HG03571 (cell line): Measurements from ENCODE around the gene MIB1.
"Not testable (repeated sequence)": the region's sequence is repeated elsewhere in the genome, so short reads cannot be mapped to it uniquely, and the experiment has no call there.

ENCODE experiments used
- ATAC-seq: cut with Tn5 transposase; IDR thresholded peaks from one replicate; pipeline ENCODE4 v1.9.1; 2021; ENCODE audit not compliant: unreplicated experiment

Gene MIB1

DNA sequence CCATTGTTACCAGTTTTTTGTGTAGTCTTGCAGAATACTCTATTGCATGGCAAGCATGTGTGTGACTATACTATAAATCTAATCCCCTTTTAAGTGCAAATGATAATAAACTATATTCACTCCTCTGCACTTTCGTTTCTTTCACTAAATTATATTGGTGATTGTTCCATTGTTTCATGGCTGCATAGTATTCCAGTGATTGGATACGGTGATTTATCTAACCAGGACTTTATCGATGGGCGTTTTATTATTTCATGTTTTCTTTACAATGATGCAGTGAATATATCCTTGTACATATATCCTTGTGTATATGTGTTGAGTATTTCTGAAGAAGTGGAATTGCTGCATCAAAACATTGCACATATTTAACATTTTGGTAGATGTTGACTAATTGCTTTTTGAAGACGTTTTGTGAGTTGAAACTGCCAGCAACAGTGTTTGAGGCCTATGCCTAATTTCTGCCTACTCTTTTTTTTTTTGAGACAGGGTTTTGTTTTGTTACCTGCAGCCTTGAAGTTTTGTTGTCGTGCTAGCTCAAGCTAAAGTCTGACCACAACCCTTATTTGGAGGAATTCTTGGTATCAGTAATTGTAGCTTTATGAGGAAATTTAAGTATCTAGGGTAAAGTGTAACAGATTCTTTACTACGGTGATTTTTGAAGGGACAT, 2.7 kb downstream of the MIB1 start:
- ATAC-seq = no peak

GRCh38 chr18:21745231-21745630, 4.6 kb downstream of the MIB1 start:
- no peak for ATAC-seq

- no peak for ATAC-seq
Measured at GRCh38 chr18:21747268-21747667, 6.7 kb downstream of the MIB1 start.

DNA sequence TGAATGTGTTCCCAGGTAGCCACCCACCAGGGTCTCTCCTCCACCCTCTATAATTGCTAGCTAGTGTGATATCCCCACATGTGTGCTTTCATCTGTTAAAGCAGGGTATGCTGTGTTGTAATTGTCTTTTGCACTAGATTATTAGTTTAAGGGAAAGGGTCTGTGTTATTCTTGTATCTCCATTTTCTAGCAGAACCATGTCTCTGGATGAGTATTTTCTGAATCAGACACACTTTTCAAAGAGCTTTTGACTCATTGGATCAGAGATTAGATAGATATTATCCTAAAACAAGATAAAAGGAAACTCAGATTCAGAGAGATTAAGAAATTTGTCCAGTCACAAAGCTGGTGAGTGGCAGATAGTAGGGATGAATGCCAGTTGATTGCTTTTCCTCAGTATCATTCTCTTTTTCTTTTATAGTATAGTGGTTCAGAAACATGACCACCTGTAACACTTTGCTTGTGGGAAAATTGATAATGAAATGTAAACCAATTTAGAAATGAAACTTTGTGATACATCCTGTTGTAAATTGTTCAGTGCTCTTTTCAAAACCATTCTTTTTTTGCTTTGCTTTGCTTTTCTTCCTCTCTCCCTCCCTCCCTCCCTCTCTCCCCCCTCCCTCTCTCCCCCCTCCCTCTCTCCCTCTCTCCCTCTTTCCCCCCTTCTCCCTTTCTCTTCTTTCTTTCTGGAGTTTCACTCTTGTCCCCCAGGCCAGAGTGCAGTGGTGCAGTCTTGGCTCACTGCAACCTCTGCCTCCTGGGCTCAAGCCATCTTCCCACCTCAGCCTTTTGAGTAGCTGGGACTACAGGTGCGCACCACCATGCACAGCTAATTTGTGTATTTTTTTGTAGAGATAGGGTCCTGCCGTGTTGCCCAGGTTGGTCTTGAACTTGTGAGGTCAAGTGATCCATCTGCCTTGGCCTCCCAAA, 7.4 kb downstream of the MIB1 start:
- ATAC-seq = no peak

DNA sequence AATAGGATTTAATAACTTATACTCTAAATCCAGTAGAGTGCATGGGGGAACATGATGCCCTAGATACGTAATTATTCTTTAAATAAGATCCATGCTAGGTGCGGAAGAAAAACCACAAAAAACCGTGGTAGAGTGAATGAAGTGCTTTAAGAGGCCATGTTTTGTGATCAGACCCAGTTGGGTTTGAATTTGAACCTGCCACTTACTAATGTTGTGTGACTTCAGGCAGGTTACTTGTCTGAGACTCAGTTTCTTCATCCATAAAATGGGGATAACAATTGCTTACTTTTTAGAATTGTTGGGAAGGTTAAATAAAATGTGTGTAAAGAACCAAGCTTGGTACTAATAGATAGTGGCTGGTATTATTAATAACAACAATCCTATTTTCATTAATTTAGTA, 17.2 kb downstream of the MIB1 start:
- no peak for ATAC-seq

- no peak for ATAC-seq
Measured at GRCh38 chr18:21759836-21760235, 19.2 kb downstream of the MIB1 start.

DNA sequence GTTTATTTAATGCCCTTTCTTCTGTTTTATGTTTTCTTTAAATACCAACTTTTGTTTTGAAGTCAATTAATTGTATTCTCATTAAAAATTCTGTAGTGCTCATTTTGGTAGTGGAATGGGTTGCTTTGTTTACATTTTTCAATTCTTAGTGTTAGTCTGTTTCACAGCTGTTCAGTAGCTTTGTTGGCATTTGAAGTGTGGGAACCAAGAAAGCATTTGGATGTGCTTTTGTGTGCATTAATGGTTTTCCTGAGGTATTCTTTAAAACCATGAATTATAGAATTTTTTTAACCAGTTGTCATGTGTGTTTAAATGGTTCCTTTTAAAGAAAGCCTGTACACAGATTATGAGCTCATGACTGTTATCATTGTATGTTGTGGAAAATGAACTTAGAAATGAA, 19.7 kb downstream of the MIB1 start:
- no peak for ATAC-seq

- ATAC-seq = no peak
Measured at GRCh38 chr18:21761471-21762115, 21.0 kb downstream of the MIB1 start.

DNA sequence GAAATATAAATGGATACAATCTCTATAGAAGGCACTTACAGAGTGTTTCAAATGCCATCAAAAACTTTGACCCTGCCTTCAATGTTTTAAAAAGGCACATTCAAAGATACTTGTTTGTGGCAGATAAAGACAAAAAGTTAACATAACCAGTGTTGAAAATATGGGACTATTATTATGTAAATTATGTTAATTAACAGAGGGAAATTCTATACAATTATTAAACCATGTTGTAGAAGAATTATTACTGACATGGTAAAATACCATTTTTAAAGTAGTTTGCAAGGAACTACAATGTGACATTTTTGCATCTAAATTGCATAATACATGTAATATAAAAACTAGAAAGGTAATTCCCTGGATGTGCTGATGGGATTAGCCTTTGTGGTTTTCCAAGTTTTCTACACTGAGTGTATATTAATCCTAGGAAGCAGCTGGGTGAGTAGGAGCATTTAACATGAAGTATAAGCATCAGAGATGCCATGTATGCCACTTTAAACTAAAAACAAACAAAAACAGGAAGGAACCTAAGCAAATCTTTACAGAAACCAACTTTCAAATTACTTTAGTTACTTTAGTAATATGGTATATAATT, 21.7 kb downstream of the MIB1 start:
- no peak for ATAC-seq

DNA sequence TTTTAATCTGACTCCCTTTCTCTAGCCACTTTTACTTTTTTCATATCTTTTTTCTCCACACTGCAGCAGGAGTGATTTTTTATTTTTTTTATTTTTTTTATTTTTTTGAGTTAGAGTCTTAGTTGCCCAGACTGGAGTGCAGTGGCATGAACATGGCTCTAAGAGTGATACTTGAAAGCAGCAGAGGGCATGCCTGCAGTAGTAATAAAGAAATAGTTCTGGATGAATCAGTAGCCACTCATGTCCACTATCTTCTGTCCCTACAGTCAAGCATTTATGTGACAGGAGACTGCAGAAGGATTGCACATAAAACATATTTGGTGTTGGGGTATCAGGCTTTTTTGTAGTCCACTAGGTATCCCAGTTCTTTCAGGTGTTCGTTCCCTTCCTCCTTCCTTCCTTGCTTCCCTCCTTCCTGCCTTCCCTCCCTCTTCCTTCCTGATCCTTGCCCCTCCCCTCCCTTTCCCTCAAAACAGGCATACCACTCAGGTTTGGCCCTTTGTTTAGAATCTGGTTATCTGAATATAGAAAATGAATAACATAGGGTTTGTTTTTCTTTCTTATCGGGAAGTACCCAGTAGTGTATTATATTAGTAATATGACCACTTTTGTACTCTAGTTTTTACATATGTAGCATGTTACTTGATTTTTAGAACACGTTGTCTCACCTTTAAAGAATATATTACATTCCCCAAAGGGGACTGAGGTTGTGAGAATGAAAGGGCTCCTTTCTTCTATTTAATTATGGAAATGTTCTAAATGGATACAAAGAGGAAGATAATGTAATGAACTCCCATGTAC, 23.5 kb downstream of the MIB1 start:
- no peak for ATAC-seq

GRCh38 chr18:21769206-21769605, 28.6 kb downstream of the MIB1 start:
- no peak for ATAC-seq

DNA sequence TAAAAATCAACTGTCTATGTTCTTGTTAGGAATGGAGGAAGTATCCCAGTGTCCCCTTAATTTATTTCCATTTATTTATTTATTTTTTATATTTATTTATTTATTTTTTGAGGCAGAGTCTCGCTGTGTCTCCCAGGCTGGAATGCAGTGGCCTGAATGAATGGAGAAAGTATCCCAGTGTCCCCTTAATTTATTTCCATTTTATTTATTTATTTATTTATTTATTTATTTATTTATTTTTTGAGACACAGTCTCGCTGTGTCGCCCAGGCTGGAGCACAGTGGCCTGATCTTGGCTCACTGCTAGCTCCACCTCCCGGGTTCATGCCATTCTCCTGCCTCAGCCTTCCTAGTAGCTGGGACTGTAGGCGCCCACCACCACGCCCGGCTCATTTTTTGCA, 34.1 kb downstream of the MIB1 start:
- ATAC-seq = no peak

DNA sequence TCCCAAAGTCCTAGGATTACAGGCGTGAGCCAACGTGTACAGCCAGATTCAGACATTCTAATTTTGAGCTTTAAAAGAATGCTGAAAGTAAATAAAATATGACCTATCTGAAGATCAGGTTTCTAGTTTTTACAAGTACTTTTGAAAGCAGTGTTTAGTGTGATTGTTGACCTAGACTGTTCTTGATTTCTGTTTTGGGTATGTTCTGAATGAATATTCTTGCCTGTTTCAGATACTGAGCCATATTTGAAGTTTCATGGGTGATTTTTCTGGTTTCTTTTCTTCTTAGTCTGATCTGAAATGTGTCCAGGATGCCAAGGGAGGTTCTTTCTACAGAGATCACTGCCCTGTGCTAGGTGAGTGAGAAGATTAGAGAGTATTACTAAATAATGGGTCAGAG, 37.2 kb downstream of the MIB1 start:
- ATAC-seq = peak; percentile 53

DNA sequence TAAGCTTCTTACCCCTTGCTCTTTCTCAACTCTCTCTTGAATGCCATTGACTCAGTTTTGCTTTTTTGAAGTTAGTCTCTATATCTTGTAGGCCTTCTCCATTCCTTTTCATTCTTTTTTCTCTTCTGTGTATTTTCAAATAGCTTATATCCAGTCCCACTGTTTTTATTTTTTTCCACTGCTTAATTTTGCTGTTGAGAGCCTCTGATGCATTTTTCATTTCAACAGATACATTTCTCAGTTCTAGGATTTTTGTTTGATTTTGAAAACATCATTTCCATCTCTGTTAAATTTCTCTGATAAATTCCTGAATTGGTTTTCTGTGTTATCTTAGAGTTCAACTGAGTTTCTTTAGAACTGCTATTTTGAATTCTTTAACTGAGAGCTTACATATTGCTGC, 45.9 kb downstream of the MIB1 start:
- ATAC-seq = no peak

DNA sequence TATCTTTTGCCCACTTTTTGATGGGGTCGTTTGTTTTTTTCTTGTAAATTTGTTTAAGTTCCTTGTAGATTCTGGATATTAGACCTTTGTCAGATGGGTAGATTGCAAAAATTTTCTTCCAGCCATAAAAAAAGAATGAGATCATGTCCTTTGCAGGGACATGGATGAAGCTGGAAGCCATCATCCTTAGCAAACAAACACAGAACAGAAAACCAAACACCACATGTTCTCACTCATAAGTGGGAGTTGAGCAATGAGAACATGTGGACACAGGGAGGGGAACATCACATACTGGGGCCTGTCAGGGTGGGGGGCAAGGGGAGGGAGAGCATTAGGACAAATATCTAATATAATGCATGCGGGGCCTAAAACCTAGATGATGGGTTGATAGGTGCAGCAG, 55.5 kb downstream of the MIB1 start:
- not testable (repeated sequence) for ATAC-seq

- ATAC-seq = no peak
Measured at GRCh38 chr18:21798126-21798525, 57.5 kb downstream of the MIB1 start.

DNA sequence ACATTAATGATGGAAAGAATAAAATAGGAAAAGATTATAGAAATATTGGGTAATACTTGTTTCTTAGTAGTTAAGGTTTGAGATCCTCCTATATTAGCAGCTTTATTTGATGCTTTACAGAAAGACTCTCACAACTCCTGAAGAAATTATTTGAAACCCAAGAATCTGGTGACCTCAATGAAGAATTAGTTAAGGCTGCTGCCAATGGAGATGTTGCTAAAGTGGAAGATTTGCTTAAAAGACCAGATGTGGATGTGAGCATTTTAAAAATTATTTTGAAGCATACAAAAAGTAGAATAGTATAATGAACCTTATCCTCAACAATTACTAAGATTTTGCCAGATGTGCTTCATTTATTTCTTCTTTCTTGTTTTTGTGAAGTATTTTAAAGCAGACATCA, 59.1 kb downstream of the MIB1 start:
- ATAC-seq = no peak

GRCh38 chr18:21803495-21803894, 62.9 kb downstream of the MIB1 start:
- no peak for ATAC-seq

- no peak for ATAC-seq
Measured at GRCh38 chr18:21805771-21806366, 65.3 kb downstream of the MIB1 start.

DNA sequence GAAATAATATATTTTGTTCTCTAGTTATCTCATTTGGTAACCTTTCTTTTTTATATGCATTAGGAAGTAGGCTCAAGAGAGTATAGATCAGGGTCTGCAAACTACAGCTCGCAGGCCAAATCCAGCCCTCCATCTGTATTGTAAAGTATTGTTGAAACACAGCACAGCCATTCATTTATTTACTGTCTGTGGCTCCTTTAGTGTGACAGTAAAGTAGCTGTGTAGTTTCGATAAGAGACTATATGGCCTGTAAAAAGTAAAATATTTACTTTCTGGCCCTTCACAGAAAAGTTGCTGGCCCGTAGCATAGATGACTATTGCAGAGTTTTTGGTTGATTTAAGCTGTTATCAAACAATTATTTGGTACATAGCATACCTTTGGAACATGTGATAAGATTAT, 67.6 kb downstream of the MIB1 start:
- ATAC-seq = no peak
